Measurements from ENCODE around the gene MAP7. TPM values are rescaled to one million over a fixed set of nuclear protein-coding genes. Genes with fewer than 3 reads are reported as not detected.

Gene MAP7
- polyA plus RNA-seq, 1 donor = 37.2 TPM

GRCh38 chr6:136347847-136348246, 202.4 kb downstream of the MAP7 start:
- H3K27me3 ChIP-seq (ENCODE audit: control insufficient read depth, insufficient read depth, low read length) = no peaks in the 10 kb centered on the region
- no peak for DNase-seq
- H3K36me3 ChIP-seq (ENCODE audit: control insufficient read depth, insufficient read depth, low read length) = peaks cover 12% of the 10 kb centered on the region
- no peaks in the 10 kb centered on the region for H3K4me1 ChIP-seq (ENCODE audit: control insufficient read depth, insufficient read depth, low read length)
- H3K27ac ChIP-seq (ENCODE audit: low read length) = no peak overlapping the region
- no peak overlapping the region for H3K4me3 ChIP-seq (ENCODE audit: low read length)
- WGBS (ENCODE audit: insufficient coverage, low lambda C conversion rate) = no CpG with 5 or more reads among the region's 2 CpGs
- no peaks in the 10 kb centered on the region for H3K9me3 ChIP-seq (ENCODE audit: control insufficient read depth, low read depth, low read length)

- Histone ChIP-seq H3K4me3 (ENCODE audit: low read length) (no peak overlapping the region), H3K36me3 (ENCODE audit: control insufficient read depth, insufficient read depth, low read length) (peaks cover 14% of the 10 kb centered on the region), H3K4me1 (ENCODE audit: control insufficient read depth, insufficient read depth, low read length) (no peaks in the 10 kb centered on the region), H3K27ac (ENCODE audit: low read length) (no peak overlapping the region), H3K9me3 (ENCODE audit: control insufficient read depth, low read depth, low read length) (no peaks in the 10 kb centered on the region), H3K27me3 (ENCODE audit: control insufficient read depth, insufficient read depth, low read length) (no peaks in the 10 kb centered on the region)
- no CpG with 5 or more reads among the region's 2 CpGs for WGBS (ENCODE audit: insufficient coverage, low lambda C conversion rate)
- no peak for DNase-seq
These were observed 205.1 kb downstream of the MAP7 start for GRCh38 chr6:136345145-136345544.

GRCh38 chr6:136344420-136344819, 205.8 kb downstream of the MAP7 start:
- no peak overlapping the region for H3K4me3 ChIP-seq (ENCODE audit: low read length)
- no peaks in the 10 kb centered on the region for H3K4me1 ChIP-seq (ENCODE audit: control insufficient read depth, insufficient read depth, low read length)
- no peak for DNase-seq
- H3K27ac ChIP-seq (ENCODE audit: low read length) = no peak overlapping the region
- peaks cover 14% of the 10 kb centered on the region for H3K36me3 ChIP-seq (ENCODE audit: control insufficient read depth, insufficient read depth, low read length)
- no CpG with 5 or more reads among the region's 2 CpGs for WGBS (ENCODE audit: insufficient coverage, low lambda C conversion rate)
- H3K9me3 ChIP-seq (ENCODE audit: control insufficient read depth, low read depth, low read length) = no peaks in the 10 kb centered on the region
- no peaks in the 10 kb centered on the region for H3K27me3 ChIP-seq (ENCODE audit: control insufficient read depth, insufficient read depth, low read length)

- no peaks in the 10 kb centered on the region for H3K9me3 ChIP-seq (ENCODE audit: control insufficient read depth, low read depth, low read length)
- no peaks in the 10 kb centered on the region for H3K27me3 ChIP-seq (ENCODE audit: control insufficient read depth, insufficient read depth, low read length)
- no peak overlapping the region for H3K4me3 ChIP-seq (ENCODE audit: low read length)
- 100% methylated on average over 1 of the region's 1 CpG for WGBS (ENCODE audit: insufficient coverage, low lambda C conversion rate)
- H3K4me1 ChIP-seq (ENCODE audit: control insufficient read depth, insufficient read depth, low read length) = no peaks in the 10 kb centered on the region
- H3K27ac ChIP-seq (ENCODE audit: low read length) = no peak overlapping the region
- peaks cover 14% of the 10 kb centered on the region for H3K36me3 ChIP-seq (ENCODE audit: control insufficient read depth, insufficient read depth, low read length)
- DNase-seq = no peak
These were observed 206.5 kb downstream of the MAP7 start for GRCh38 chr6:136343700-136344099.

- Histone ChIP-seq H3K27me3 (ENCODE audit: control insufficient read depth, insufficient read depth, low read length) (no peaks in the 10 kb centered on the region), H3K4me1 (ENCODE audit: control insufficient read depth, insufficient read depth, low read length) (no peaks in the 10 kb centered on the region), H3K4me3 (ENCODE audit: low read length) (no peak overlapping the region), H3K27ac (ENCODE audit: low read length) (no peak overlapping the region), H3K36me3 (ENCODE audit: control insufficient read depth, insufficient read depth, low read length) (peaks cover 14% of the 10 kb centered on the region), H3K9me3 (ENCODE audit: control insufficient read depth, low read depth, low read length) (no peaks in the 10 kb centered on the region)
- WGBS (ENCODE audit: insufficient coverage, low lambda C conversion rate) = 80% methylated on average over 1 of the region's 2 CpGs
- no peak for DNase-seq
These were observed 206.9 kb downstream of the MAP7 start for GRCh38 chr6:136343275-136343674.

- 100% methylated on average over 1 of the region's 3 CpGs for WGBS (ENCODE audit: insufficient coverage, low lambda C conversion rate)
- no peak for DNase-seq
- H3K36me3 ChIP-seq (ENCODE audit: control insufficient read depth, insufficient read depth, low read length) = peaks cover 14% of the 10 kb centered on the region
These were observed 208.3 kb downstream of the MAP7 start for GRCh38 chr6:136341967-136342366.

GRCh38 chr6:136341367-136341766, 208.9 kb downstream of the MAP7 start:
- H3K36me3 ChIP-seq (ENCODE audit: control insufficient read depth, insufficient read depth, low read length) = peaks cover 14% of the 10 kb centered on the region
- WGBS (ENCODE audit: insufficient coverage, low lambda C conversion rate) = no CpG with 5 or more reads among the region's 3 CpGs

More at GRCh38 chr6:136341967-136342366, 208.3 kb downstream of the MAP7 start:
- no peaks in the 10 kb centered on the region for H3K4me1 ChIP-seq (ENCODE audit: control insufficient read depth, insufficient read depth, low read length)
- H3K9me3 ChIP-seq (ENCODE audit: control insufficient read depth, low read depth, low read length) = no peaks in the 10 kb centered on the region
- H3K27me3 ChIP-seq (ENCODE audit: control insufficient read depth, insufficient read depth, low read length) = no peaks in the 10 kb centered on the region
- H3K27ac ChIP-seq (ENCODE audit: low read length) = no peak overlapping the region
- H3K4me3 ChIP-seq (ENCODE audit: low read length) = no peak overlapping the region

GRCh38 chr6:136338486-136338885, 211.7 kb downstream of the MAP7 start:
- DNase-seq = no peak
- Histone ChIP-seq H3K9me3 (ENCODE audit: control insufficient read depth, low read depth, low read length) (no peaks in the 10 kb centered on the region), H3K4me3 (ENCODE audit: low read length) (no peak overlapping the region), H3K4me1 (ENCODE audit: control insufficient read depth, insufficient read depth, low read length) (no peaks in the 10 kb centered on the region), H3K27ac (ENCODE audit: low read length) (no peak overlapping the region), H3K36me3 (ENCODE audit: control insufficient read depth, insufficient read depth, low read length) (peaks cover 4% of the 10 kb centered on the region), H3K27me3 (ENCODE audit: control insufficient read depth, insufficient read depth, low read length) (no peaks in the 10 kb centered on the region)
- WGBS (ENCODE audit: insufficient coverage, low lambda C conversion rate) = no CpG with 5 or more reads among the region's 4 CpGs

More at GRCh38 chr6:136341367-136341766, 208.9 kb downstream of the MAP7 start:
- H3K4me1 ChIP-seq (ENCODE audit: control insufficient read depth, insufficient read depth, low read length) = no peaks in the 10 kb centered on the region
- no peak overlapping the region for H3K4me3 ChIP-seq (ENCODE audit: low read length)
- H3K27ac ChIP-seq (ENCODE audit: low read length) = no peak overlapping the region
- no peak for DNase-seq
- H3K27me3 ChIP-seq (ENCODE audit: control insufficient read depth, insufficient read depth, low read length) = no peaks in the 10 kb centered on the region
- H3K9me3 ChIP-seq (ENCODE audit: control insufficient read depth, low read depth, low read length) = no peaks in the 10 kb centered on the region

- H3K27me3 ChIP-seq (ENCODE audit: control insufficient read depth, insufficient read depth, low read length) = no peaks in the 10 kb centered on the region
- no peaks in the 10 kb centered on the region for H3K9me3 ChIP-seq (ENCODE audit: control insufficient read depth, low read depth, low read length)
- no peak for DNase-seq
- peaks cover 4% of the 10 kb centered on the region for H3K36me3 ChIP-seq (ENCODE audit: control insufficient read depth, insufficient read depth, low read length)
- no peak overlapping the region for H3K27ac ChIP-seq (ENCODE audit: low read length)
- no peaks in the 10 kb centered on the region for H3K4me1 ChIP-seq (ENCODE audit: control insufficient read depth, insufficient read depth, low read length)
- no CpG with 5 or more reads among the region's 3 CpGs for WGBS (ENCODE audit: insufficient coverage, low lambda C conversion rate)
- no peak overlapping the region for H3K4me3 ChIP-seq (ENCODE audit: low read length)
These were observed 212.6 kb downstream of the MAP7 start for GRCh38 chr6:136337606-136338005.

GRCh38 chr6:136337121-136337520, 213.1 kb downstream of the MAP7 start:
- WGBS (ENCODE audit: insufficient coverage, low lambda C conversion rate) = no CpG with 5 or more reads among the region's 3 CpGs

GRCh38 chr6:136335736-136336363, 214.4 kb downstream of the MAP7 start:
- WGBS (ENCODE audit: insufficient coverage, low lambda C conversion rate) = 68% methylated on average over 4 of the region's 12 CpGs
- no peak overlapping the region for H3K27ac ChIP-seq (ENCODE audit: low read length)
- H3K36me3 ChIP-seq (ENCODE audit: control insufficient read depth, insufficient read depth, low read length) = peaks cover under 1% of the 10 kb centered on the region
- no peaks in the 10 kb centered on the region for H3K4me1 ChIP-seq (ENCODE audit: control insufficient read depth, insufficient read depth, low read length)
- H3K27me3 ChIP-seq (ENCODE audit: control insufficient read depth, insufficient read depth, low read length) = no peaks in the 10 kb centered on the region
- H3K9me3 ChIP-seq (ENCODE audit: control insufficient read depth, low read depth, low read length) = no peaks in the 10 kb centered on the region
- DNase-seq = peak in 1 of 2 donors; percentile 14
- H3K4me3 ChIP-seq (ENCODE audit: low read length) = no peak overlapping the region

More at GRCh38 chr6:136337121-136337520, 213.1 kb downstream of the MAP7 start:
- Histone ChIP-seq H3K4me1 (ENCODE audit: control insufficient read depth, insufficient read depth, low read length) (no peaks in the 10 kb centered on the region), H3K27me3 (ENCODE audit: control insufficient read depth, insufficient read depth, low read length) (no peaks in the 10 kb centered on the region), H3K9me3 (ENCODE audit: control insufficient read depth, low read depth, low read length) (no peaks in the 10 kb centered on the region), H3K36me3 (ENCODE audit: control insufficient read depth, insufficient read depth, low read length) (peaks cover 4% of the 10 kb centered on the region), H3K4me3 (ENCODE audit: low read length) (no peak overlapping the region), H3K27ac (ENCODE audit: low read length) (no peak overlapping the region)
- DNase-seq = no peak
